ENCODE measurements around the gene MOCS1.

Gene MOCS1

GRCh38 chr6:39865011-39865888 lies 69.0 kb downstream of the MOCS1 start:
- H3K36me3 ChIP-seq (ENCODE audit: control insufficient read depth, insufficient read depth, low read length) = no peaks in the 10 kb centered on the region
- no peaks in the 10 kb centered on the region for H3K4me1 ChIP-seq (ENCODE audit: control insufficient read depth, insufficient read depth, low read length, poor library complexity, severe bottlenecking)
- no peak overlapping the region for H3K27ac ChIP-seq (ENCODE audit: insufficient read depth, low read length, poor library complexity, severe bottlenecking)
- H3K4me3 ChIP-seq (ENCODE audit: insufficient read depth, low read depth, low read length, poor library complexity, severe bottlenecking) = no peak overlapping the region
- no peaks in the 10 kb centered on the region for H3K27me3 ChIP-seq (replicated peaks; ENCODE audit: control insufficient read depth, insufficient read depth, low read length, poor library complexity, severe bottlenecking)
- no peaks in the 10 kb centered on the region for H3K9me3 ChIP-seq (ENCODE audit: control insufficient read depth, low read length)
- DNase-seq = peak in 1 of 3 donors; percentile 22

GRCh38 chr6:39861663-39862062 lies 72.6 kb downstream of the MOCS1 start:
- H3K27ac ChIP-seq (ENCODE audit: insufficient read depth, low read length, poor library complexity, severe bottlenecking) = no peak overlapping the region
- H3K4me1 ChIP-seq (ENCODE audit: control insufficient read depth, insufficient read depth, low read length, poor library complexity, severe bottlenecking) = no peaks in the 10 kb centered on the region
- H3K4me3 ChIP-seq (ENCODE audit: insufficient read depth, low read depth, low read length, poor library complexity, severe bottlenecking) = no peak overlapping the region
- DNase-seq = no peak
- H3K36me3 ChIP-seq (ENCODE audit: control insufficient read depth, insufficient read depth, low read length) = no peaks in the 10 kb centered on the region
- H3K27me3 ChIP-seq (replicated peaks; ENCODE audit: control insufficient read depth, insufficient read depth, low read length, poor library complexity, severe bottlenecking) = no peaks in the 10 kb centered on the region
- H3K9me3 ChIP-seq (ENCODE audit: control insufficient read depth, low read length) = no peaks in the 10 kb centered on the region

GRCh38 chr6:39859025-39859424 lies 75.2 kb downstream of the MOCS1 start:
- DNase-seq = no peak
- Histone ChIP-seq H3K4me3 (ENCODE audit: insufficient read depth, low read depth, low read length, poor library complexity, severe bottlenecking) (no peak overlapping the region), H3K27me3 (replicated peaks; ENCODE audit: control insufficient read depth, insufficient read depth, low read length, poor library complexity, severe bottlenecking) (no peaks in the 10 kb centered on the region), H3K36me3 (ENCODE audit: control insufficient read depth, insufficient read depth, low read length) (no peaks in the 10 kb centered on the region), H3K9me3 (ENCODE audit: control insufficient read depth, low read length) (no peaks in the 10 kb centered on the region), H3K27ac (ENCODE audit: insufficient read depth, low read length, poor library complexity, severe bottlenecking) (no peak overlapping the region), H3K4me1 (ENCODE audit: control insufficient read depth, insufficient read depth, low read length, poor library complexity, severe bottlenecking) (no peaks in the 10 kb centered on the region)

GRCh38 chr6:39855356-39855995 lies 78.8 kb downstream of the MOCS1 start:
- H3K36me3 ChIP-seq (ENCODE audit: control insufficient read depth, insufficient read depth, low read length) = no peaks in the 10 kb centered on the region
- H3K27ac ChIP-seq (ENCODE audit: insufficient read depth, low read length, poor library complexity, severe bottlenecking) = no peak overlapping the region
- no peaks in the 10 kb centered on the region for H3K9me3 ChIP-seq (ENCODE audit: control insufficient read depth, low read length)
- no peak overlapping the region for H3K4me3 ChIP-seq (ENCODE audit: insufficient read depth, low read depth, low read length, poor library complexity, severe bottlenecking)
- H3K27me3 ChIP-seq (replicated peaks; ENCODE audit: control insufficient read depth, insufficient read depth, low read length, poor library complexity, severe bottlenecking) = no peaks in the 10 kb centered on the region
- H3K4me1 ChIP-seq (ENCODE audit: control insufficient read depth, insufficient read depth, low read length, poor library complexity, severe bottlenecking) = no peaks in the 10 kb centered on the region
- no peak for DNase-seq
